DOHH2 (cell line): ENCODE data around the gene CREB3L2.

Experiments
- H3F3A ChIP-seq: fragments of 200-600 bp; sonication (generic), shearing (Covaris generic); 2 replicates; pipeline ENCODE4 v1.6.0; 2016; ENCODE audit warnings: antibody characterized with exemption, mild to moderate bottlenecking; ENCODE audit not compliant: control insufficient read depth, insufficient read depth
- H3K27ac ChIP-seq: fragments of 200-600 bp; sonication (generic); 2 replicates; pipeline ENCODE4 v1.5.1; 2014; ENCODE audit warnings: low read depth, mild to moderate bottlenecking, low read length, moderate library complexity
- H3K27me3 ChIP-seq: fragments of 200-600 bp; sonication (generic); 2 replicates; pipeline ENCODE4 v1.6.1; 2014; ENCODE audit warnings: mild to moderate bottlenecking, low read length, mixed read lengths; ENCODE audit not compliant: control insufficient read depth
- H3K36me3 ChIP-seq: fragments of 200-600 bp; sonication (generic); 2 replicates; pipeline ENCODE4 v1.6.1; 2014; ENCODE audit warnings: mild to moderate bottlenecking, low read length, moderate library complexity, mixed read lengths; ENCODE audit not compliant: control insufficient read depth
- H3K4me1 ChIP-seq: fragments of 200-600 bp; sonication (generic); 2 replicates; pipeline ENCODE4 v1.6.1; 2014; ENCODE audit warnings: mild to moderate bottlenecking, low read length, mixed read lengths; ENCODE audit not compliant: control insufficient read depth
- H3K4me2 ChIP-seq: fragments of 200-600 bp; sonication (generic); 2 replicates; pipeline ENCODE4 v1.6.0; 2014; ENCODE audit warnings: mild to moderate bottlenecking, low read length, moderate library complexity
- H3K4me3 ChIP-seq: fragments of 200-600 bp; sonication (generic); 2 replicates; pipeline ENCODE4 v1.5.1; 2014; ENCODE audit warnings: mild to moderate bottlenecking, low read length, mixed read lengths
- H3K79me2 ChIP-seq: fragments of 200-600 bp; sonication (generic); 2 replicates; pipeline ENCODE4 v1.6.1; 2014; ENCODE audit warnings: mild to moderate bottlenecking, low read length, mixed read lengths; ENCODE audit not compliant: control insufficient read depth
- H3K9me2 ChIP-seq: fragments of 200-600 bp; sonication (generic); replicated peaks from 2 replicates; pipeline ENCODE4 v1.6.1; 2014; ENCODE audit warnings: mild to moderate bottlenecking, low read length, mixed read lengths; ENCODE audit not compliant: control insufficient read depth
- H3K9me3 ChIP-seq: fragments of 200-600 bp; sonication (generic); 2 replicates; pipeline ENCODE4 v1.6.1; 2014; ENCODE audit warnings: antibody characterized with exemption, low read length, mixed read lengths; ENCODE audit not compliant: control insufficient read depth, insufficient read depth
- H4K20me1 ChIP-seq: fragments of 200-600 bp; sonication (generic); 2 replicates; pipeline ENCODE4 v1.6.0; 2014; ENCODE audit warnings: low read depth, mild to moderate bottlenecking, antibody characterized with exemption, low read length, moderate library complexity; ENCODE audit not compliant: control insufficient read depth, insufficient read depth
- CTCF ChIP-seq: fragments of 200-600 bp; sonication (generic); IDR thresholded peaks from one replicate; pipeline ENCODE4 v1.5.1; 2014; ENCODE audit warnings: antibody characterized with exemption, mild to moderate bottlenecking, low read depth, low read length; ENCODE audit not compliant: poor library complexity, severe bottlenecking
- EZH2phosphoT487 ChIP-seq: fragments of 200-600 bp; sonication (generic); IDR thresholded peaks from 2 replicates; pipeline ENCODE4 v1.6.1; 2017; ENCODE audit warnings: borderline replicate concordance, mild to moderate bottlenecking, antibody characterized with exemption, low read length, moderate library complexity, mixed read lengths

The CREB3L2 gene

GRCh38 chr7:137865764-137866163, 136.1 kb downstream of the CREB3L2 start:
- Histone ChIP-seq H3K27me3 (no peaks in the 10 kb centered on the region), H3F3A (no peaks in the 10 kb centered on the region), H3K27ac (no peak overlapping the region), H3K79me2 (no peaks in the 10 kb centered on the region), H3K4me3 (no peak overlapping the region), H3K9me2 (no peaks in the 10 kb centered on the region), H4K20me1 (no peaks in the 10 kb centered on the region), H3K4me1 (no peaks in the 10 kb centered on the region), H3K4me2 (no peak overlapping the region), H3K36me3 (no peaks in the 10 kb centered on the region), H3K9me3 (peaks cover 14% of the 10 kb centered on the region; the same call in 1 of the 2 replicates)
- TF ChIP-seq CTCF (no peak), EZH2phosphoT487 (no peak)

DNA sequence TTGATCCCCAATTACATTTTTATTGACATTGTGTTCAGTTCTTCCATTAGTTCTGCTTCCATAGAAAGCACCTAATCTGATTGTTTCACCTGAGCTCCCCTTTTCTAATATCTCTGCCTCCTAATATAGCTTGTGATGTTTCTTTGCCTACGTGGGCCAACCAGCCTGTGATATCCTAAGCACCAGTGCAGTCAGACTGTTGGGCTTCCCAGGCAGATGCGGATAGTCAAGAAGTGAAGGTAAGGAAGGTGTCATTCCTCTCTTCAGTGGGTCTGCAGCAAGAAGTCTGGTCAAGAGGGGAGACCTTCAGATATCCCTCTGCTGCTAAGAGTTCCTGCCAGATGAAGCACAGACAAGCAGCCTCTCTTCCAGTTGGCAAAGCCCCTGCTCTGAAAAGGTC, 138.9 kb downstream of the CREB3L2 start:
- H3K4me3 ChIP-seq: no peak overlapping the region
- no peak overlapping the region for H3K27ac ChIP-seq
- H3K4me2 ChIP-seq: no peak overlapping the region
- no peaks in the 10 kb centered on the region for H3K9me2 ChIP-seq
- no peaks in the 10 kb centered on the region for H3K36me3 ChIP-seq
- H3K4me1 ChIP-seq: no peaks in the 10 kb centered on the region
- no peaks in the 10 kb centered on the region for H4K20me1 ChIP-seq
- H3K79me2 ChIP-seq: no peaks in the 10 kb centered on the region
- H3F3A ChIP-seq: no peaks in the 10 kb centered on the region
- no peak for TF ChIP-seq EZH2phosphoT487
- no peak for TF ChIP-seq CTCF
- peaks cover 14% of the 10 kb centered on the region; the same call in 1 of the 2 replicates for H3K9me3 ChIP-seq
- H3K27me3 ChIP-seq: no peaks in the 10 kb centered on the region

DNA sequence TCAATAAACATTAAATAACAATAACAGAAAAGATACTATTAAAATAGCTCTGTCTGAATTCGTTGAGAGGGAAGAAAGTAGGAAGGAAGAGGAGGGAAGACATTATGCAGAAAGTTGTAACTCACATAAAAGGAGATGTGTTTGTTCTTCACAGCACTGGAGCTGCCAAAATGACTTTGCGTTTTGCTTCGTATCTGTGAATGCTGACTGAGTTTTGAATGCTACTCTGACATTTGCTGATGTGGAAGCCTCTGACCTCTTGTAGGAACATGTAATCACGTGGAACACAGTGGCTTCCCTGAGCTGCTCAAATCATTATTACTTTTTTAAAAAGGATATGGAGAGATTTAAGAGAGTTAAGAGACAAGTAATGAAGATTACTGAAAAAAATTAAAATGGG, 139.5 kb downstream of the CREB3L2 start:
- no peaks in the 10 kb centered on the region for H3K27me3 ChIP-seq
- H3K9me2 ChIP-seq: no peaks in the 10 kb centered on the region
- TF ChIP-seq CTCF: no peak
- H4K20me1 ChIP-seq: no peaks in the 10 kb centered on the region
- H3K4me2 ChIP-seq: no peak overlapping the region
- H3K4me1 ChIP-seq: no peaks in the 10 kb centered on the region
- no peaks in the 10 kb centered on the region for H3K79me2 ChIP-seq
- H3K4me3 ChIP-seq: no peak overlapping the region
- no peaks in the 10 kb centered on the region for H3F3A ChIP-seq
- H3K9me3 ChIP-seq: peaks cover 13% of the 10 kb centered on the region; the same call in 1 of the 2 replicates
- H3K36me3 ChIP-seq: no peaks in the 10 kb centered on the region
- H3K27ac ChIP-seq: no peak overlapping the region

DNA sequence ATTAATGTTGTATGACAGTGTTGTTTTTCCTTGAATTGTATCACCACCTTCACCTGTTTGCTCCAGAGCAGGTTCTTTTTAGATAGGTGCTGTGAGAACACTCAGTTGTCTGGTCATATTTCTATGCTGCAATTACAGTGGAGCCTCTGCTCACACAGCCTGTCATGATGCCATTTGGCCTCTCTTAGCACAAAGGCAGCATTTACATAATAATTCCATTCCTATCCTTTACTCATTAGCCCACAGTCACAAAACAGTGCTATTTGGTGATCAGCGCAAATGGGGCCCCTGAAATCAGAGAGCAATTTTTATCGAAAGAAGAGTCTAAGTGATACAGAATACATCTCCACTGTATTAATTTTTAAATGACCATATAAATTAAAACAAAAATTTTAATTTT, 141.3 kb downstream of the CREB3L2 start:
- no peaks in the 10 kb centered on the region for H3K4me1 ChIP-seq
- H3K27ac ChIP-seq: no peak overlapping the region
- TF ChIP-seq EZH2phosphoT487: no peak
- no peak for TF ChIP-seq CTCF
- H3K79me2 ChIP-seq: no peaks in the 10 kb centered on the region
- no peaks in the 10 kb centered on the region for H3K27me3 ChIP-seq
- no peaks in the 10 kb centered on the region for H3K36me3 ChIP-seq
- 0 out of 2 replicates have a peak, but pooled peaks cover under 1% of the 10 kb centered on the region for H3K9me3 ChIP-seq
- H3K4me3 ChIP-seq: no peak overlapping the region
- no peaks in the 10 kb centered on the region for H4K20me1 ChIP-seq
- no peak overlapping the region for H3K4me2 ChIP-seq
- H3F3A ChIP-seq: no peaks in the 10 kb centered on the region
- H3K9me2 ChIP-seq: no peaks in the 10 kb centered on the region
